ENCODE results near the gene MTMR3. TPM values are rescaled to one million over a fixed set of nuclear protein-coding genes. Genes with fewer than 3 reads are reported as not detected.

The MTMR3 gene
- total RNA-seq, 1 donor from 2014 or later, result 20.6 TPM

DNA sequence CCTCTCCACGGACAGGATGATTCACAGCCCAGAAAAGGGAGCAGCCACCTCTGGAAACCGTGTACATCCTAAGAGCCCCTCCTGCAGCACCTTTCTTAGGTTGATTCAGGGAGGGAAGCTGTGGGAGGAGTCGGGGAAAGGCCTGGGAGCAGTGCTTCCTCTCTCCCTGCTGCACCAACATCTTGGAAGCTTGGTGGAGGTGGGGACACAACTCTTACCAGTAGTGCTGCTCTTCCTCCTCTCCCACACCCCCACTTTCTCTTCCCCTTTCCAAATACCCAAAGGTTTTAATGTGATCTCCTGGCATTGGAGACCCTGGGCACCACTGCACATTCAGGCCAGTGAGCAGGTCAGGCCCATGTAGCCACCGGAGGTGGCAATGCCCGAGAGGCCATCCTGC is 150.9 kb downstream of the MTMR3 start:
- H3K36me3 Mint-ChIP-seq (ENCODE audit: low read depth), result no peaks in the 10 kb centered on the region
- no peaks in the 10 kb centered on the region for H3K4me1 Mint-ChIP-seq (ENCODE audit: low read depth)
- H3K27ac Mint-ChIP-seq, result no peak overlapping the region
- intact Hi-C loops (cut with micrococcal nuclease), result no loop called here
- no peak overlapping the region for H3K4me3 Mint-ChIP-seq
- no peaks in the 10 kb centered on the region for H3K9me3 Mint-ChIP-seq
- no peaks in the 10 kb centered on the region for H3K27me3 Mint-ChIP-seq (ENCODE audit: insufficient read depth)
- DNase-seq (ENCODE audit: low spot score), result no peak

DNA sequence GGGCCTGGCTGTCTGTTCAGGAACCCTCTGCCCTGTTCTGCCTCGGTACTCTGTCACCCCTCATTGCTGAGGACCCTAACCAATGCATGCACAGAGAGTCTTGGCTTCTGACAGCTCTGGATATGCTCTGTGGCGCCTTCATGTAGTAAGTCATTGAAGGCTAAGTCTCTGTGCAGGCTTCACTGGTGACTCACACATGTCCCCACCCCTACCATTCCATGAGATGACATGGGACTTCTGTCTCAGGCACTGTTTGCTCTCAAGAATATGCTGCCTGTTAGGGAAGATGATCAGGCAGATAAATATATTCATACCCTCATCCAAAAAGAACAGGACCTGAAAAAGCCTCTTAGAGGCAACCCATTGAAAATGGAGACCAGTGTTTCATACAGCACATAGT is 153.7 kb downstream of the MTMR3 start:
- no peaks in the 10 kb centered on the region for H3K36me3 Mint-ChIP-seq (ENCODE audit: low read depth)
- H3K4me1 Mint-ChIP-seq (ENCODE audit: low read depth), result no peaks in the 10 kb centered on the region
- no peak overlapping the region for H3K27ac Mint-ChIP-seq
- H3K4me3 Mint-ChIP-seq, result no peak overlapping the region
- DNase-seq (ENCODE audit: low spot score), result no peak
- H3K9me3 Mint-ChIP-seq, result no peaks in the 10 kb centered on the region
- intact Hi-C loops (cut with micrococcal nuclease), result no loop called here
- H3K27me3 Mint-ChIP-seq (ENCODE audit: insufficient read depth), result no peaks in the 10 kb centered on the region

DNA sequence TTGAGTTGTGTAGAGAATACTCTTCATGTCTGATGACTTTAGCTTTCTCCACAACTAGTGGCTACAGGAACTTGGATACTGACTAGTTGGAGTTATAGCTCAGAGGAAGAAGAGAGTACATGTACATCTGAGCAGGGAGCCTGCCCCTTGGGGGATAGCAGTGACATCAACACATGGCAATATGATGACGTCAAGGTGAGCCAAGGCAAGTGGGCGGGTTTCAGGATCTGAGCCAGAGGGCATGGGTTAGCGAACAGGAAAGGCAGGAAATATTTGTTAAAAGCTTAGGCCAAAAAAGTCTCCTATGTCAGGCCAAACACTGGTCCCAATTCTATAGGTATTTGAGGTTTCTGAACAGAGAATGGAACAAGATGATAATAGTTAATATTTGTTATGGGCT is 155.2 kb downstream of the MTMR3 start:
- DNase-seq (ENCODE audit: low spot score), result no peak
- Mint-ChIP-seq H3K36me3 (ENCODE audit: low read depth) (no peaks in the 10 kb centered on the region), H3K4me1 (ENCODE audit: low read depth) (no peaks in the 10 kb centered on the region), H3K9me3 (no peaks in the 10 kb centered on the region), H3K27ac (no peak overlapping the region), H3K4me3 (no peak overlapping the region), H3K27me3 (ENCODE audit: insufficient read depth) (no peaks in the 10 kb centered on the region)
- intact Hi-C loops (cut with micrococcal nuclease), result no loop called here

DNA sequence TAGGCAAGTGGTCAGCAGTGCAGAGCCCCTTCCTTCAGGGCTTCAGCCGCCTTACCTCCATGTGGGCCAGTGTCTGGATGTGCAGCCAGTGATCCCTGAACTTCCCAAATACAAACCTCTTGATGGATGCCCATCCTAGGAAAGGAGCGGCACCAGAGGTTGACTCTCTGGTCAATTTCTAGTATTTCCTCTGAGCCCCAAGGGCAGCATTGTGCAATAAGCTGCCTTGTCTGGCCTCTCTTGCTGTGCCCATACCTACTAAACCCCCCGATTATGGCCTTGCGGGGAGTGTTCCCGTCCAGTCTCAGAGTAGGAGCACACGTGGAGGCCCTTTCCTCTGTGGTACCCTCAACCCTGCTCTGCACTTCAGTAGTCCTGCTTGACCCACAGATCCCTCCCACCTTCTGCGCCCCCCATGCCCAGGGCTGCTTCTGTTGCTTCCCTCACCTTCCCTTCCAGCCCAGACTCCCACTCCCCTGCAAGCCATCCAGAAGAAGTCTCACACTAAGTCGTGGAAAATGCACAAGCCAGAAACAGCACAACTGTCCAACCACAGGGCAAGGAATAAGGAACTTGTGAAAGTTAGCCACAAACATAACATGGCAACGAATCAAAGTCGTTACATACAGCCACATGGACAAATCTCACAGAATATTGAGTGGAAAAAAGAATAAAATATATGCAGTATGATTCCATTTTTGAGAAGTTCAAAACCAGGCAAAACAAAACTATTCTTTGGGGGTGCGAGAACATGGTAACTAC is 157.7 kb downstream of the MTMR3 start:
- no peaks in the 10 kb centered on the region for H3K27me3 Mint-ChIP-seq (ENCODE audit: insufficient read depth)
- no peak overlapping the region for H3K4me3 Mint-ChIP-seq
- H3K4me1 Mint-ChIP-seq (ENCODE audit: low read depth), result peaks cover 8% of the 10 kb centered on the region
- no peaks in the 10 kb centered on the region for H3K9me3 Mint-ChIP-seq
- no peak overlapping the region for H3K27ac Mint-ChIP-seq
- DNase-seq (ENCODE audit: low spot score), result no peak
- no peaks in the 10 kb centered on the region for H3K36me3 Mint-ChIP-seq (ENCODE audit: low read depth)
- intact Hi-C loops (cut with micrococcal nuclease), result loop anchor here (5.0 kb wide), 1 partner anchor 47 kb away; no protein-coding TSS in a partner anchor

DNA sequence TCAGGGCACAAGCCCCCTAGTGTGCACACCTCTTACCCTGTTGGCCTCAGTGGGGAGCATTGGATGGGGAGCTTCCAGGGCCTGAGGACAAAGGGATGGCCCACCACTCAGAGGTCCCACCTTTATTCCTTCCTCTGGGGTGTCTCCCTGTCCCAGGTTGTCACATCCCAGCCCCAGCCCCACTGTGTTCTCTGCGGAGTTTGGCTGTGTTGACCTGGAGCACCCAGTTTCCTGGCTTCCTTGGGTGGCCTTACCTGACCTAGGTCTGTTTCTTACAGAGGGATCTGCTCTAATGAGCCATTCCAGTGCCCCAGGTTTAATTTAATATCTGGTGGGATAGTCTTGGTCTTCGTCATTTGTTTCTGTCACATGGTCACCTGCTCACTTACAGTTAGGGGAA is 158.5 kb downstream of the MTMR3 start:
- intact Hi-C loops (cut with micrococcal nuclease), result loop anchor here (5.0 kb wide), 1 partner anchor 46 kb away; no protein-coding TSS in a partner anchor
- no peak overlapping the region for H3K27ac Mint-ChIP-seq
- H3K4me1 Mint-ChIP-seq (ENCODE audit: low read depth), result peaks cover 8% of the 10 kb centered on the region
- no peak overlapping the region for H3K4me3 Mint-ChIP-seq
- no peaks in the 10 kb centered on the region for H3K36me3 Mint-ChIP-seq (ENCODE audit: low read depth)
- no peak for DNase-seq (ENCODE audit: low spot score)
- no peaks in the 10 kb centered on the region for H3K27me3 Mint-ChIP-seq (ENCODE audit: insufficient read depth)
- H3K9me3 Mint-ChIP-seq, result no peaks in the 10 kb centered on the region

DNA sequence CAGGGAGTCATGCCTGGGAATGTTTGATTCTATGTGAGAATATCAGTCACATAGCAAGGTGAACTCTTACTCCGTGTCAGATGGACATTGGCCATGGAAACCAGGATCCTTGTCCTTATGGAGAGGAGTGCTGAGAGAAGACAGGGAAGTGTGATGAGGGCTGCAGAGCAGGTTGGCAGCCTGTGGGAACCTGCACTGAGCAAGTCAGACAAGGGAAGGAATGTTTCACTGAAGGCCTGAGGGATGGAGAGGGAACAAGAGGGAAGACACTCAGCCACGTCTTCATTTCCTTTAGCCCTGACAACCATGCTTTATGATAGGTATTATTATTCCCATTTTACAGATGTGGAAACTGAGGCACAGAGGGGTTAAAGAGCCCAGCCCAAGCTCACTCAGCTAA is 158.9 kb downstream of the MTMR3 start:
- intact Hi-C loops (cut with micrococcal nuclease), result loop anchor here (5.0 kb wide), 1 partner anchor 45 kb away; no protein-coding TSS in a partner anchor
- no peaks in the 10 kb centered on the region for H3K27me3 Mint-ChIP-seq (ENCODE audit: insufficient read depth)
- DNase-seq (ENCODE audit: low spot score), result no peak
- H3K4me1 Mint-ChIP-seq (ENCODE audit: low read depth), result peaks cover 8% of the 10 kb centered on the region
- no peaks in the 10 kb centered on the region for H3K36me3 Mint-ChIP-seq (ENCODE audit: low read depth)
- no peaks in the 10 kb centered on the region for H3K9me3 Mint-ChIP-seq
- no peak overlapping the region for H3K27ac Mint-ChIP-seq
- H3K4me3 Mint-ChIP-seq, result no peak overlapping the region

DNA sequence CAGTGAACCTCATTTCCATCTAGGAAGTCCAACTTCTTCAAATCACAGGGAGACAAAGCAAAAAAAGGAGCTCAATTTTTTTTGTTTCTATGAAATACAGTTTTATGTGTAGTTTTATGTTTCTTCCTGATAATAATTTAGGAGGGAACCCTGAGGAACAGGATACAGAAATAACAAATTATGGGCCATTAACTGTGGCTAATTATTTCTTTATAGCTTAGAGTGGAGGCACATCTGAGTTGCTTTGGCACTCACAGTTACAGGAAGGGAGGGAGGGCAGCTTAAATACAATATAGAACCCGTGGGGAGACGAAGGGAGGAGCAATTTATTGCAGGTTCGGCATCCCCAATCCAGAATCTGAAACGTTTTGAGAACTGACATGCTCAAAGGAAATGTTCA is 160.2 kb downstream of the MTMR3 start:
- no peaks in the 10 kb centered on the region for H3K9me3 Mint-ChIP-seq
- no peaks in the 10 kb centered on the region for H3K27me3 Mint-ChIP-seq (ENCODE audit: insufficient read depth)
- intact Hi-C loops (cut with micrococcal nuclease), result loop anchor here (5.0 kb wide), 1 partner anchor 44 kb away; no protein-coding TSS in a partner anchor
- H3K36me3 Mint-ChIP-seq (ENCODE audit: low read depth), result no peaks in the 10 kb centered on the region
- H3K4me3 Mint-ChIP-seq, result no peak overlapping the region
- H3K4me1 Mint-ChIP-seq (ENCODE audit: low read depth), result peaks cover 18% of the 10 kb centered on the region
- H3K27ac Mint-ChIP-seq, result no peak overlapping the region
- DNase-seq (ENCODE audit: low spot score), result no peak

DNA sequence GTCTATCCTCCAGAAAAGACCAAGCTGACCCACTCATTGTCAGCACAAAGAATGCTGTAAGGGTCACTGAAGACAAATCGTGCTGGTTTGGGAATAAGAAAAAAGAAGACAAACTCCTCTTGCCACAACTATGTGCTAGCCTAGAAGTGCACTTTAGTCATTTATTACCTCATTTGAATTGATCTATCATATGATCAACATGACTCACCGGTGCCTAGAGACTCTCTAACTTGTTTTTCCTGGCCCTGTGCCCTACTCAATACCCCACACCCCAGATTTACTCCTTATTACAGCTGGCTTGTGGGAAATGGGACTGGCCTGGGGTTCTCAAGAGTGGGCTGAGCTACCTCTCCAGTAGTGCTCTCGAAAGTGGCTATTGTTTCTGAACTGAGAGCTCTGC is 161.4 kb downstream of the MTMR3 start:
- H3K36me3 Mint-ChIP-seq (ENCODE audit: low read depth), result no peaks in the 10 kb centered on the region
- peaks cover 18% of the 10 kb centered on the region for H3K4me1 Mint-ChIP-seq (ENCODE audit: low read depth)
- DNase-seq (ENCODE audit: low spot score), result no peak
- intact Hi-C loops (cut with micrococcal nuclease), result loop anchor here (5.0 kb wide), 1 partner anchor 43 kb away; no protein-coding TSS in a partner anchor
- no peak overlapping the region for H3K27ac Mint-ChIP-seq
- no peaks in the 10 kb centered on the region for H3K27me3 Mint-ChIP-seq (ENCODE audit: insufficient read depth)
- H3K9me3 Mint-ChIP-seq, result no peaks in the 10 kb centered on the region
- no peak overlapping the region for H3K4me3 Mint-ChIP-seq

DNA sequence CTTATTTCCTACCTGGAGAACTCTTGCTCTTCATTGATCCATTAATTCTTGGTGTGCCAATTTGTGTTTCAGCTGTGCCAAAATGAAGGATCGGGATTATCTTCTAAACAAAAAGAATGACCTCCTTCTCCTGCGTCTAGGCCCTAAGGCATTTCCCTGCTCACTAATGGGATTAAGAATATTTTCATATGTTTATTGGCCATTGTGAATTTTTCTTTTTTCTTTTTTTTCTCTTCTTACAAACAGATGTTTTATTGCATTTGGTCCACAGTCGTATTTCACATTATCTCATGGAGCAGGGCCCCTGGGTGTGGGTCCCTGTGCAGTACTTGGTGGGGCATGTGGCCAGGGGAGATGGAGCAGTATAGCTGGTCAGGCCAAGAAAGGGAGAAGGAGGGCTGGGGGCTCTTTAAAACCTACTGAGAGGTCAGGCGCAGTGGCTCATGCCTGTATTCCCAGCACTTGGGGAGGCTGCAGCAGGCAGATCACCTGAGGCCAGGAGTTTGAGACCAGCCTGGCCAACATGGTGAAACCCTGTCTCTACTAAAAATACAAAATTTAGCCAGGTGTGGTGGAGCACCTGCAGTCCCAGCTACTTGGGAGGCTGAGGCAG is 162.0 kb downstream of the MTMR3 start:
- Mint-ChIP-seq H3K9me3 (no peaks in the 10 kb centered on the region), H3K4me1 (ENCODE audit: low read depth) (peaks cover 18% of the 10 kb centered on the region), H3K4me3 (no peak overlapping the region), H3K36me3 (ENCODE audit: low read depth) (no peaks in the 10 kb centered on the region), H3K27me3 (ENCODE audit: insufficient read depth) (no peaks in the 10 kb centered on the region), H3K27ac (no peak overlapping the region)
- no peak for DNase-seq (ENCODE audit: low spot score)
- intact Hi-C loops (cut with micrococcal nuclease), result loop anchor here (5.0 kb wide), 1 partner anchor 42 kb away; no protein-coding TSS in a partner anchor

DNA sequence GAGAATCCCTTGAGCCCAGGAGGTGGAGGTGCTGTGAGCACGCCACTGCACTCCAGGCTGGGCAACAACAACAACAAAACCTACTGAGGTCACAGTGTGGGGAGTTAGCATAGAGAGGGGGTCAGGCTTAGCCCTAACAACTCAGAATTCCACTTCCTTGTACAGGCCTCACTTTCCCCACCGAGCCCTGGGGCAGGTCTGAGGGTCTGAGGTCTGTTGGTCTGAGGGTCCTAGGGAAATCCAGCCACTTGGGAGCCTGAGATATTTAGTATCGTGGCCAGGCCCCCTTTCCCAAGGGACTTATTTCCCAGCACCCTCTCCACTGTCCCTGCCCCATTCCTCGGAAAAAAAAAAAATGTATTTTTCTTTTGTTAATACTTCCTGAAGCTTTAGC is 162.5 kb downstream of the MTMR3 start:
- intact Hi-C loops (cut with micrococcal nuclease), result no loop called here
- no peak for DNase-seq (ENCODE audit: low spot score)
- Mint-ChIP-seq H3K4me3 (no peak overlapping the region), H3K36me3 (ENCODE audit: low read depth) (no peaks in the 10 kb centered on the region), H3K4me1 (ENCODE audit: low read depth) (peaks cover 18% of the 10 kb centered on the region), H3K27me3 (ENCODE audit: insufficient read depth) (no peaks in the 10 kb centered on the region), H3K9me3 (no peaks in the 10 kb centered on the region), H3K27ac (no peak overlapping the region)

DNA sequence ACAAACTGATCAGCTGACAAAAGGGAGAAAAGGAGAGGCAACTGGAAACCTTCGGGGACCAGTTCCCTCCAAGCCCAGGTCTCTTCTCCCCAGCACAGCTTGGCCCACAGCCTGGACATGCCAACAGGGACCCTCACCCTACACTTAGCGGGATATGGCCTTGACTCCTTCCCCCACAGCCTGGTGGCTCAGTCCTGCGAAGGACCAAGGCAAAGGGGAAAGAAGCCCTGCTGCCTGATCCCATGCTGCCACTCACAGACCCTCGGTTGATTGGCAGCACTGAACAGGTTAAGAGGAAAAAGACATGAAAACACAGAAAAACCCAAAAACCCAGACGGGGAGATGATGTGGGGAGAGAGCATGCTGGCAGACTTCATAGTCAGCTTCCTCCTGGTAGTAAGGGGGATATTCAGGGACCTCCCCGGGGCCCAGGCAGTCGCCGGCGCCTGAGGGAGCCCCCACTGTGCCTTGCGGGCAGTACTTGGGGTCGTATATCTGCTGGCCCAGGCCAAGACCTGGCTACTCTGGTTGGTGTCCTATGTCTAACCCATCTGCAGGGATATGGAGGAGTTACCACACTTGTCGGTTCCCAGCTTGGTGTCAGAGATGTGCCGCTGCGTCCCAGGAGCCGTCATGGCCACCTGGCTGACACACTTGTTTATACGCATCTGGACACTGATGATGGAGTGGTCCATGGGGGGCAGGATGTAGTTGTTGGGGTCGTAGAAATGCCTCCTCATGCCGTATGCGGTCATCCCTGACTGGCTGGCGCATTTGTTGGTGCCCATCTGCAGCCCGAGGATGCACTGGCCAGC is 163.1 kb downstream of the MTMR3 start:
- H3K36me3 Mint-ChIP-seq (ENCODE audit: low read depth), result no peaks in the 10 kb centered on the region
- H3K4me3 Mint-ChIP-seq, result no peak overlapping the region
- no peaks in the 10 kb centered on the region for H3K27me3 Mint-ChIP-seq (ENCODE audit: insufficient read depth)
- DNase-seq (ENCODE audit: low spot score), result no peak
- H3K4me1 Mint-ChIP-seq (ENCODE audit: low read depth), result peaks cover 18% of the 10 kb centered on the region
- H3K27ac Mint-ChIP-seq, result no peak overlapping the region
- intact Hi-C loops (cut with micrococcal nuclease), result no loop called here
- no peaks in the 10 kb centered on the region for H3K9me3 Mint-ChIP-seq

DNA sequence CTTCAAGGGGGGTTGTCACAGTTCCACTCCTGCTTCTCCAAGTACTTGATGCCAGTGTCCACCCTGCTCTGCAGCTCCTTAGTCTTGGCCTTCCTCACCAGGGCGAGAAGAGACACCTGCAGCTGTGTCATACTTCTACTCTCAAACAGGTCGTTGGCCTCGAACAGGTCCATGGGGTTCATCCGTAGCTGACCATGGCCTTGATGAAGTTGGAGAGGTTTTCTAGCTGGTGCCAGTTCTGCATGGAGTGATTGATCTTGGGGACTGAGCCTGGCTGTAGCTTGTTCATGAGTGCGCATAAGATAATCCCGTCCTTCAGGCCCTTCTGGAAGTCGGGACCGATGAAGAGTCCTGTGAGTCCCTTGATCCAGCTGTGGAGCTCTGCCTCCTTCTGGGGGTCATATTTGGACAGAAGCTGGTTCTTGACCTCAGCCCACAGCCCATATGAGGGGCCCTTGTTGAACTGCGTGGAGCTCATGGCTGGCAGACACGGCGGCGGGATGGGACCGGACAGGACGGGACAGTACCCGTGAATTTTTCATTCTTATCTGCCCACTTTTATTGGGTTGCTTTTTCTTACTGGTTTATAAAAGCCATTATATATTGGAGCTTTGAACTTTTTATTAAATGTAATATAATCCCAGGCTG is 163.9 kb downstream of the MTMR3 start:
- Mint-ChIP-seq H3K9me3 (no peaks in the 10 kb centered on the region), H3K4me1 (ENCODE audit: low read depth) (peaks cover 18% of the 10 kb centered on the region), H3K27me3 (ENCODE audit: insufficient read depth) (no peaks in the 10 kb centered on the region), H3K36me3 (ENCODE audit: low read depth) (no peaks in the 10 kb centered on the region), H3K27ac (no peak overlapping the region), H3K4me3 (peak overlapping the region; percentile 11)
- no peak for DNase-seq (ENCODE audit: low spot score)
- intact Hi-C loops (cut with micrococcal nuclease), result no loop called here

All from activated T-helper 1 cell treated with anti-CD3 and anti-CD28 coated beads, Interleukin-12 subunit alpha, Interleukin-12 subunit beta, Interleukin-2, Interleukin-4 antibody, amounts not matched to agents 30 ng/mL and 10 ng/mL and 1 ng/mL, durations not matched to agents 14 hours and 24 hours and 36 hours (primary cell).